Kidney (tissue), 14 donors: ENCODE results near the gene CYB561D2. TPM values are rescaled to one million over a fixed set of nuclear protein-coding genes. Genes with fewer than 3 reads are reported as not detected.

Experiments used
- DNase-seq, 5 donors: peaks; one replicate each; pipeline ENCODE4 v3.0.0-alpha.2; 2013 to 2020
- FAIRE-seq: peaks from 2 replicates; lab custom pipeline; 2012; peaks lifted over from hg19 to GRCh38; lab: Jason Lieb, UNC
- H3K27ac ChIP-seq, 2 donors: one replicate each; pipeline ENCODE4 v1.7.0; 2013; ENCODE audit warnings: low read depth in 2 of 2, low read length in 2 of 2, inconsistent platforms in 1 of 2
- H3K27me3 ChIP-seq: one replicate; pipeline ENCODE4 v1.7.1; 2013; ENCODE audit warnings: low read length, inconsistent platforms; ENCODE audit not compliant: control insufficient read depth, insufficient read depth
- H3K36me3 ChIP-seq, 3 donors: one replicate each; pipeline versions ENCODE4 v1.7.0 to v1.7.1; 2013; ENCODE audit warnings: low read length in 3 of 3, control low read depth in 1 of 3, inconsistent platforms in 1 of 3; ENCODE audit not compliant: insufficient read depth in 3 of 3, control insufficient read depth in 2 of 3
- H3K4me1 ChIP-seq, 3 donors: one replicate each; pipeline versions ENCODE4 v1.7.0 to v1.7.1; 2013; ENCODE audit warnings: low read length in 3 of 3, inconsistent platforms in 1 of 3, low read depth in 1 of 3; ENCODE audit not compliant: control insufficient read depth in 2 of 3, insufficient read depth in 2 of 3
- H3K4me3 ChIP-seq, 3 donors: one replicate each; pipeline versions ENCODE4 v1.7.0 to v1.8.1; 2013; ENCODE audit warnings: low read length in 3 of 3, control low read depth in 1 of 3, inconsistent platforms in 1 of 3
- H3K9ac ChIP-seq, 3 donors: one replicate each; pipeline versions ENCODE4 v1.7.0 to v1.7.1; 2013; ENCODE audit warnings: low read length in 3 of 3, control low read depth in 1 of 3, inconsistent platforms in 1 of 3
- H3K9me3 ChIP-seq, 3 donors: one replicate each; pipeline versions ENCODE4 v1.7.0 to v1.7.1; 2013; ENCODE audit warnings: low read length in 3 of 3, control low read depth in 1 of 3, inconsistent platforms in 1 of 3; ENCODE audit not compliant: control insufficient read depth in 2 of 3, insufficient read depth in 1 of 3
- CTCF ChIP-seq: IDR thresholded peaks from 3 replicates; pipeline ENCODE4 v1.5.1; 2012; ENCODE audit warnings: mild to moderate bottlenecking, moderate library complexity, borderline replicate concordance; ENCODE audit not compliant: insufficient read depth; ENCODE audit errors: extremely low read depth
- intact Hi-C: fragments of 100-400 bp; cut with DNase I; formaldehyde crosslinking; loops from one replicate; pipeline ENCODE4 v1.11.1; 2022
- polyA plus RNA-seq: library from polyadenylated mRNA; stranded (reverse); fragments of 350-450 nt; fragmentation: Illumina TruSeq; extraction: RNeasy Lipid Tissue Mini Kit (QIAGEN cat#74804); gene quantifications from one replicate; pipeline ENCODE4 v1.2.3, GENCODE V29; 2014; ENCODE audit warnings: low read depth, low replicate concordance; ENCODE audit not compliant: insufficient read depth
- total RNA-seq: library from RNA; stranded (reverse); fragmentation: NEBNext Ultra II Directional; extraction: Animal tissue kit (Norgen Biotek cat#: 25700); gene quantifications from one replicate; pipeline ENCODE4 v1.2.1, GENCODE V29; 2021
- donor health status: control.
- donor health status: control.
- donor health status: control.
- donor health status: control.
- donor health status: control.
- donor health status: DM: yes; HTN: yes; CAD: no.
- donor health status: Normal renal cell carcinoma (clear cell type).

The CYB561D2 gene
- total and polyA plus RNA-seq, 2 donors from 2014 or later = 28.5 to 38.8 TPM

GRCh38 chr3:50354186-50354764 is 3.6 kb downstream of the CYB561D2 start:
- FAIRE-seq = no peak
- intact Hi-C loops = no loop called here

GRCh38 chr3:50354850-50355249 is 4.2 kb downstream of the CYB561D2 start:
- intact Hi-C loops = no loop called here
- Histone ChIP-seq H3K4me1 (peaks cover 0 to 59% (median 39%) of the 10 kb centered on the region in 3 donors), H3K9me3 (no peaks in the 10 kb centered on the region), H3K4me3 (no peak overlapping the region), H3K27ac (no peak overlapping the region), H3K27me3 (no peaks in the 10 kb centered on the region), H3K36me3 (peaks cover 3 to 30% (median 14%) of the 10 kb centered on the region in 3 donors), H3K9ac (no peak overlapping the region)
- FAIRE-seq = no peak
- no peak for TF ChIP-seq CTCF
- no peak for DNase-seq

More at GRCh38 chr3:50354186-50354764, 3.6 kb downstream of the CYB561D2 start:
- DNase-seq = no peak
- TF ChIP-seq CTCF = no peak
- Histone ChIP-seq H3K27me3 (no peaks in the 10 kb centered on the region), H3K4me1 (peaks cover 0 to 63% (median 43%) of the 10 kb centered on the region in 3 donors), H3K9me3 (no peaks in the 10 kb centered on the region), H3K36me3 (peaks cover 3 to 30% (median 14%) of the 10 kb centered on the region in 3 donors), H3K9ac (no peak overlapping the region), H3K27ac (no peak overlapping the region), H3K4me3 (no peak overlapping the region)

GRCh38 chr3:50355829-50356552 is 5.3 kb downstream of the CYB561D2 start:
- FAIRE-seq = no peak

More at GRCh38 chr3:50355829-50356552, 5.3 kb downstream of the CYB561D2 start:
- Histone ChIP-seq H3K4me3 (peak overlapping the region; percentile 31 to 87 (median 86)), H3K27ac (peak overlapping the region; percentile 8 to 75), H3K9me3 (no peaks in the 10 kb centered on the region), H3K9ac (peak overlapping the region in 2 of 3 donors; percentile 49 to 89), H3K27me3 (no peaks in the 10 kb centered on the region), H3K4me1 (peaks cover 0 to 51% (median 37%) of the 10 kb centered on the region in 3 donors), H3K36me3 (peaks cover 3 to 30% (median 14%) of the 10 kb centered on the region in 3 donors)
- TF ChIP-seq CTCF = no peak
- DNase-seq = no peak
- intact Hi-C loops = no loop called here
